ENCODE measurements around the gene KRT7.

The KRT7 gene

DNA sequence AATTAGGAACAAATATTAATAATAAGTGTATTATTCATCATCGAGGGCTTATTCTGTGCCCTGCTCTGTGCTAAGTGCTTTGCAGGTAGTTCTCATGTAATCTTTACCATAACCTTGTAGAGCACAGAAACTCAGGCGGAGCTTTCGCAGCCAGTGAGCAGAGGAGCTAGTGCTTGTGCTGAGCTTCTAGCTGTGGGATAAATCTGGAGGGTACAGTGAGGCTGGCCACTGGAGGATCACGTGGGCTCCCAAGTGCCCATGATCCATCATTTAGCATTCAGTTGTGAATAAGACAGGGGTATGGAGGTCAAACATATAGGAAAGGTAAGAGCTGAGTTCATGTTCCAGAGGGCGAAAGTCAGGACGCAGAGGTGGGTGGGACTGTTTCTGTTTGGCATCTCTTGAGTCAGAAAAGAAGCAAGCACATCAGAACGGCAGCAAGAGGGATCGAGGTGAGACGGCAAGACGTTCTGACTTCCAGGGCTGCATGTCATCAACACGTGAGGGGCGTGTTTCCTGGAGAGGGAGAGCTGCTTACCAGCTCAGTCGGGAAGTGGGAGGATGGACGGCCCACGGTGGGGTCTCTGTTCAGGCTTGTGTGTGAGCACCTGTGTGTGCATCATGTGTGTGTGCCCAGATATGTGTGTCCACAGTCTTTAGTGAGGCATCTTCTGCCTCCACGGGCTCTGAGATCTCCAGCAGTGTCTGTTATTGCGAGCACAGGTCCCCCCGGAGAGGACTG lies 24.4 kb upstream of the KRT7 start:
- H3K23ac ChIP-seq (ENCODE audit: low read length in 2 of 2): no peak overlapping the region
- no peak overlapping the region for H2BK12ac ChIP-seq (ENCODE audit: low read length in 2 of 2)
- H2AFZ ChIP-seq (ENCODE audit: low read depth, low read length): no peak overlapping the region
- H3K79me1 ChIP-seq (replicated peaks; ENCODE audit: low read length, poor library complexity, severe bottlenecking): no peaks in the 10 kb centered on the region
- H2BK5ac ChIP-seq (ENCODE audit: low read depth, low read length, poor library complexity, severe bottlenecking): no peak overlapping the region
- 87% methylated on average over 18 of the region's 18 CpGs for WGBS
- H2AK5ac ChIP-seq (ENCODE audit: low read length, severe bottlenecking): no peak overlapping the region
- H3K9ac ChIP-seq (ENCODE audit: low read length): no peak overlapping the region
- no peak overlapping the region for H2BK15ac ChIP-seq (ENCODE audit: low read depth, poor library complexity, severe bottlenecking)
- no peak for DNase-seq
- H3K18ac ChIP-seq (ENCODE audit: low read depth in 1 of 2, low read length in 2 of 2): no peak overlapping the region
- no peaks in the 10 kb centered on the region for H3K9me3 ChIP-seq (ENCODE audit: control insufficient read depth, low read length)
- no peaks in the 10 kb centered on the region for H3K36me3 ChIP-seq (ENCODE audit: control insufficient read depth in 1 of 2, insufficient read depth in 2 of 2, low read depth in 1 of 2, low read length in 2 of 2)
- no peak overlapping the region for H3K14ac ChIP-seq (ENCODE audit: low read length in 2 of 2)
- H4K91ac ChIP-seq (ENCODE audit: low read length): no peak overlapping the region
- H3K27me3 ChIP-seq (ENCODE audit: control insufficient read depth in 1 of 2, insufficient read depth in 1 of 2, low read length in 2 of 2): peaks cover 0 to 22% of the 10 kb centered on the region in 2 experiments
- no peak overlapping the region for H3K4ac ChIP-seq (ENCODE audit: low read depth in 1 of 2, low read length in 2 of 2)
- H3K4me2 ChIP-seq (ENCODE audit: low read length, poor library complexity, severe bottlenecking): no peak overlapping the region
- no peak overlapping the region for H3K4me3 ChIP-seq (ENCODE audit: insufficient read depth in 1 of 2, low read depth in 1 of 2, low read length in 2 of 2)
- H3K4me1 ChIP-seq (ENCODE audit: control insufficient read depth, insufficient read depth, low read depth, low read length): peaks cover 42% of the 10 kb centered on the region
- H3K27ac ChIP-seq (ENCODE audit: low read length, poor library complexity, severe bottlenecking): no peak overlapping the region
- H2BK120ac ChIP-seq (ENCODE audit: low read depth, low read length): no peak overlapping the region
- no peak overlapping the region for H4K8ac ChIP-seq (ENCODE audit: low read length)

DNA sequence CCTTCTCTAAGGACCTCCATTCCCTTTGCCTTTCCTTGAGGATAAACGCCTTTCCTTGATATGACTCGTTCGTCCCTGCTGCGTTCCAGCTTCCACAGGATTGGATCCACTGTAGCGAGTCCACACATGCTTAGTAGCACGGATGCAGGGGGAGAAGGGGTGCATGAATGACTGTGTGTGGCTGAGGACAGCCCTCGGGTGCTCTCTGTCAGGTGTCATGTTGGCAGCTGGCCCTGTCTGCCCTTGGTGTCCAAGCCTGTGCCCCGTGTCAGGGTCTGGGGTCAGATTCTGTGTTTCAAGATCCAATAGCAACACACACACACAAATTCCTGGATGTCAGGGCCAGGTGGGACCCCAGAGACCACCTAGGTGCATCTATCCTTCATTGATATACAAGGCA lies 23.7 kb upstream of the KRT7 start:
- H3K36me3 ChIP-seq (ENCODE audit: control insufficient read depth in 1 of 2, insufficient read depth in 2 of 2, low read depth in 1 of 2, low read length in 2 of 2): no peaks in the 10 kb centered on the region
- H2AFZ ChIP-seq (ENCODE audit: low read depth, low read length): no peak overlapping the region
- H2BK120ac ChIP-seq (ENCODE audit: low read depth, low read length): no peak overlapping the region
- no peak overlapping the region for H3K4me3 ChIP-seq (ENCODE audit: insufficient read depth in 1 of 2, low read depth in 1 of 2, low read length in 2 of 2)
- H3K23ac ChIP-seq (ENCODE audit: low read length in 2 of 2): no peak overlapping the region
- H3K4me1 ChIP-seq (ENCODE audit: control insufficient read depth, insufficient read depth, low read depth, low read length): peaks cover 43% of the 10 kb centered on the region
- peak overlapping the region; percentile 14 for H4K91ac ChIP-seq (ENCODE audit: low read length)
- no peaks in the 10 kb centered on the region for H3K79me1 ChIP-seq (replicated peaks; ENCODE audit: low read length, poor library complexity, severe bottlenecking)
- no peak overlapping the region for H4K8ac ChIP-seq (ENCODE audit: low read length)
- no peak overlapping the region for H3K4me2 ChIP-seq (ENCODE audit: low read length, poor library complexity, severe bottlenecking)
- no peak overlapping the region for H2BK12ac ChIP-seq (ENCODE audit: low read length in 2 of 2)
- H2BK15ac ChIP-seq (ENCODE audit: low read depth, poor library complexity, severe bottlenecking): no peak overlapping the region
- no peak overlapping the region for H3K27ac ChIP-seq (ENCODE audit: low read length, poor library complexity, severe bottlenecking)
- H3K27me3 ChIP-seq (ENCODE audit: control insufficient read depth in 1 of 2, insufficient read depth in 1 of 2, low read length in 2 of 2): peaks cover 0 to 30% of the 10 kb centered on the region in 2 experiments
- no peak for DNase-seq
- H3K4ac ChIP-seq (ENCODE audit: low read depth in 1 of 2, low read length in 2 of 2): no peak overlapping the region
- 84% methylated on average over 7 of the region's 8 CpGs for WGBS
- no peaks in the 10 kb centered on the region for H3K9me3 ChIP-seq (ENCODE audit: control insufficient read depth, low read length)
- peak overlapping the region in 1 of 2 experiments; percentile 50 for H3K14ac ChIP-seq (ENCODE audit: low read length in 2 of 2)
- no peak overlapping the region for H2AK5ac ChIP-seq (ENCODE audit: low read length, severe bottlenecking)
- no peak overlapping the region for H3K18ac ChIP-seq (ENCODE audit: low read depth in 1 of 2, low read length in 2 of 2)
- H3K9ac ChIP-seq (ENCODE audit: low read length): no peak overlapping the region
- no peak overlapping the region for H2BK5ac ChIP-seq (ENCODE audit: low read depth, low read length, poor library complexity, severe bottlenecking)

GRCh38 chr12:52210186-52210924 lies 22.7 kb upstream of the KRT7 start:
- Histone ChIP-seq H3K4me3 (ENCODE audit: insufficient read depth in 1 of 2, low read depth in 1 of 2, low read length in 2 of 2) (no peak overlapping the region), H3K4me2 (ENCODE audit: low read length, poor library complexity, severe bottlenecking) (no peak overlapping the region), H3K4ac (ENCODE audit: low read depth in 1 of 2, low read length in 2 of 2) (no peak overlapping the region), H3K79me1 (replicated peaks; ENCODE audit: low read length, poor library complexity, severe bottlenecking) (no peaks in the 10 kb centered on the region), H3K14ac (ENCODE audit: low read length in 2 of 2) (peak overlapping the region in 1 of 2 experiments; percentile 64), H4K91ac (ENCODE audit: low read length) (no peak overlapping the region), H2BK15ac (ENCODE audit: low read depth, poor library complexity, severe bottlenecking) (no peak overlapping the region), H3K36me3 (ENCODE audit: control insufficient read depth in 1 of 2, insufficient read depth in 2 of 2, low read depth in 1 of 2, low read length in 2 of 2) (no peaks in the 10 kb centered on the region), H3K23ac (ENCODE audit: low read length in 2 of 2) (no peak overlapping the region), H4K8ac (ENCODE audit: low read length) (no peak overlapping the region), H2BK12ac (ENCODE audit: low read length in 2 of 2) (no peak overlapping the region), H2AK5ac (ENCODE audit: low read length, severe bottlenecking) (no peak overlapping the region), H3K9me3 (ENCODE audit: control insufficient read depth, low read length) (no peaks in the 10 kb centered on the region), H3K27me3 (ENCODE audit: control insufficient read depth in 1 of 2, insufficient read depth in 1 of 2, low read length in 2 of 2) (peaks cover 0 to 32% of the 10 kb centered on the region in 2 experiments), H2BK5ac (ENCODE audit: low read depth, low read length, poor library complexity, severe bottlenecking) (no peak overlapping the region), H3K18ac (ENCODE audit: low read depth in 1 of 2, low read length in 2 of 2) (no peak overlapping the region), H2AFZ (ENCODE audit: low read depth, low read length) (no peak overlapping the region), H3K9ac (ENCODE audit: low read length) (peak overlapping the region; percentile 23), H3K27ac (ENCODE audit: low read length, poor library complexity, severe bottlenecking) (no peak overlapping the region), H2BK120ac (ENCODE audit: low read depth, low read length) (no peak overlapping the region), H3K4me1 (ENCODE audit: control insufficient read depth, insufficient read depth, low read depth, low read length) (peaks cover 41% of the 10 kb centered on the region)
- DNase-seq: peak; percentile 60
- WGBS: 86% methylated on average over 6 of the region's 7 CpGs

- Histone ChIP-seq H3K4me1 (ENCODE audit: control insufficient read depth, insufficient read depth, low read depth, low read length) (peaks cover 47% of the 10 kb centered on the region), H3K27ac (ENCODE audit: low read length, poor library complexity, severe bottlenecking) (no peak overlapping the region), H2AFZ (ENCODE audit: low read depth, low read length) (no peak overlapping the region), H2BK5ac (ENCODE audit: low read depth, low read length, poor library complexity, severe bottlenecking) (no peak overlapping the region), H3K4me2 (ENCODE audit: low read length, poor library complexity, severe bottlenecking) (no peak overlapping the region), H3K27me3 (ENCODE audit: control insufficient read depth in 1 of 2, insufficient read depth in 1 of 2, low read length in 2 of 2) (peaks cover 0 to 40% of the 10 kb centered on the region in 2 experiments), H4K8ac (ENCODE audit: low read length) (no peak overlapping the region), H2BK12ac (ENCODE audit: low read length in 2 of 2) (no peak overlapping the region), H3K36me3 (ENCODE audit: control insufficient read depth in 1 of 2, insufficient read depth in 2 of 2, low read depth in 1 of 2, low read length in 2 of 2) (no peaks in the 10 kb centered on the region), H3K4me3 (ENCODE audit: insufficient read depth in 1 of 2, low read depth in 1 of 2, low read length in 2 of 2) (no peak overlapping the region), H4K91ac (ENCODE audit: low read length) (no peak overlapping the region), H3K9ac (ENCODE audit: low read length) (no peak overlapping the region), H3K4ac (ENCODE audit: low read depth in 1 of 2, low read length in 2 of 2) (no peak overlapping the region), H2BK15ac (ENCODE audit: low read depth, poor library complexity, severe bottlenecking) (no peak overlapping the region), H2BK120ac (ENCODE audit: low read depth, low read length) (no peak overlapping the region), H3K9me3 (ENCODE audit: control insufficient read depth, low read length) (no peaks in the 10 kb centered on the region), H3K23ac (ENCODE audit: low read length in 2 of 2) (no peak overlapping the region), H3K79me1 (replicated peaks; ENCODE audit: low read length, poor library complexity, severe bottlenecking) (no peaks in the 10 kb centered on the region), H3K14ac (ENCODE audit: low read length in 2 of 2) (no peak overlapping the region), H2AK5ac (ENCODE audit: low read length, severe bottlenecking) (no peak overlapping the region), H3K18ac (ENCODE audit: low read depth in 1 of 2, low read length in 2 of 2) (no peak overlapping the region)
- no peak for DNase-seq
- 77% methylated on average over 8 of the region's 10 CpGs for WGBS
Measured at GRCh38 chr12:52210925-52211650, 22.0 kb upstream of the KRT7 start.

All from mesenchymal stem cell (in vitro differentiated cells and primary cell).